CD4-positive, alpha-beta T cell treated with Interleukin-1 beta for 1 hour (primary cell): ENCODE data around the gene SLCO4A1.

ENCODE experiments used
- DNase-seq, 2 donors: peaks; one replicate each; pipeline ENCODE4 v3.0.0-alpha.2; 2020 to 2022

SLCO4A1 gene

DNA sequence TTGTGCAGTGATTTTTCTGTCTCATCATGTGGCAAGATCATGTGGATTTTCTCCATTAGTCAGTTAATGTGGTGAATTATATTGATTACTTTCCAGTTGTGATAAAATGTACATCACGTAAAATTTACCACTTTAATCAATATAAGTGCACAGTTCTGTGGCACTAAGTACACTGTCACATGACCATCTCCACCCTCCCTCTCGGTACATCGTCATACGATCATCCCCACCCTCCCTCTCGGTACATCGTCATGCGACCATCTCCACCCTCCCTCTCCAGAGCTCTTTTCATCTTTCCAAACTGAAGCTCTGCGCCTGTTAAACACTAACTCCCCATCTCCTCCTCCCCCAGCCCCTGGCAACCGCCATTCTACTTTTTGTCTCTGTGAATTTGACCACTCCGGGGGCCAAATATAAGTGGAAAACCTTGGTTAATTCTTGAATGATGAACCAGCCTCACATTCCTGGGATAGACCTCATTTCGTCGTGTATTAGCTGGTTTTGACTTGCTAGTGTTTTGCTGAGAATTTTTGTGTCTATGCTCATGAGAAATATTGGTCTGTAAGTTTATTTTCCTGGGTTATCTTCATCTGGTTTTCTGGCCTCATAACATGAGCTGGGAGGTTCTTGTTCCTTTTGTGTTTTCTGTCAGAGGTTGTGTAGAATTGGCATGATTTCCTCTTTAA, 77.1 kb downstream of the SLCO4A1 start:
- DNase-seq, result no peak
